Activated T-cell treated with anti-CD3 and anti-CD28 coated beads, Interleukin-2, amount 50 U/mL, for 24 hours (primary cell): Measurements from ENCODE around the gene NLN.
A peak's percentile ranks its signal among the peaks of the same experiment; 100 is the strongest.
"Not testable (repeated sequence)": the region's sequence is repeated elsewhere in the genome, so short reads cannot be mapped to it uniquely, and the experiment has no call there.

Experiments used
- DNase-seq: peaks from one replicate; pipeline ENCODE4 v3.0.0-alpha.2; 2020
- H3K27ac Mint-ChIP-seq: 2 replicates; pipeline ENCODE4 v1.8.0; 2020; ENCODE audit warnings: mild to moderate bottlenecking, mixed read lengths
- H3K27me3 Mint-ChIP-seq: 2 replicates; pipeline ENCODE4 v1.8.0; 2020; ENCODE audit warnings: mixed read lengths
- H3K36me3 Mint-ChIP-seq: 2 replicates; pipeline ENCODE4 v1.8.0; 2020; ENCODE audit warnings: low read depth, mixed read lengths
- H3K4me1 Mint-ChIP-seq: 2 replicates; pipeline ENCODE4 v1.8.0; 2020; ENCODE audit warnings: low read depth, mixed read lengths
- H3K4me3 Mint-ChIP-seq: 2 replicates; pipeline ENCODE4 v1.8.0; 2020; ENCODE audit warnings: mild to moderate bottlenecking, moderate library complexity, mixed read lengths
- H3K9me3 Mint-ChIP-seq: 2 replicates; pipeline ENCODE4 v1.8.0; 2020; ENCODE audit warnings: mixed read lengths

Gene NLN

DNA sequence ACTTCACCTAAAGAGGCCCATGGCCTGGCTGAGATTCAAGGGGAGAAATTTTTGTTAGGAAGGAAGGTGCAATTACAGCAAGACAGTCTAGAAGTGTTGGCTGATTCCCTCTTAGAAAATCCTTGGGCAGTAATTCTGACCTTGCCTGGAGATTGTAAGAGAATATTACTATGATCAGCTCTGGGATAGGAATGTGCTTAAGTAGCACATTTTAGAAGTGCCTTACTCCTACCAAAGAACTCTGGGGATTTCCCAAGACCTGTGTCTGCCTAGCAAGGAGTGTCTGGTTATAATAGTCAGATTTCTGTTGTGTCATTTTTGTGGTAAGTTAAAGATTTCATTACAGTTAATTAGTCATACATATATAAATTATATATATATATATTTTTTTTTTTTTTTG is 52.3 kb downstream of the NLN start:
- no peak for DNase-seq

DNA sequence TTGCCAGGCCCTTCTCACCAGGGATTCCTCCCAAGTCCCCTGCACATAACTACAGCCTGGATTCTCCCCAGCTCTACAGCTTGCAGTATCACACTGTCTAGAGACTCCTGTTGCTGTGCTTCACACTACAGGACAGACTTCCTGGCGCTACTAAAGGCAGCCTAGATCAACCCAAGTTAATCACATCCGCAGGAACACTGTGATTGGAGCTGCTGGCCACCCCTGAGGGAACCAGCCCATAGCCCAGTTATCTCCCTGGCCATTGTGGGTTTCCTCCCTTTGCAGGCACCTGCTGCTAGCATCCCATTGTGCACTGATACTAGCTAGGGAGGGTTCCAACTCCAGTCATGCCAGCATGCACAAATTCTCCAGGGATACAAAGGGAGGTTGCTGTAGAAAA is 53.5 kb downstream of the NLN start:
- H3K4me1 Mint-ChIP-seq: peaks cover 34% of the 10 kb centered on the region

More for the DNA sequence above, 52.3 kb downstream of the NLN start:
- no peak overlapping the region for H3K4me3 Mint-ChIP-seq
- H3K9me3 Mint-ChIP-seq: no peaks in the 10 kb centered on the region
- peaks cover 19% of the 10 kb centered on the region for H3K36me3 Mint-ChIP-seq
- peaks cover 31% of the 10 kb centered on the region for H3K4me1 Mint-ChIP-seq
- H3K27ac Mint-ChIP-seq: peak overlapping the region; percentile 45
- no peaks in the 10 kb centered on the region for H3K27me3 Mint-ChIP-seq

DNA sequence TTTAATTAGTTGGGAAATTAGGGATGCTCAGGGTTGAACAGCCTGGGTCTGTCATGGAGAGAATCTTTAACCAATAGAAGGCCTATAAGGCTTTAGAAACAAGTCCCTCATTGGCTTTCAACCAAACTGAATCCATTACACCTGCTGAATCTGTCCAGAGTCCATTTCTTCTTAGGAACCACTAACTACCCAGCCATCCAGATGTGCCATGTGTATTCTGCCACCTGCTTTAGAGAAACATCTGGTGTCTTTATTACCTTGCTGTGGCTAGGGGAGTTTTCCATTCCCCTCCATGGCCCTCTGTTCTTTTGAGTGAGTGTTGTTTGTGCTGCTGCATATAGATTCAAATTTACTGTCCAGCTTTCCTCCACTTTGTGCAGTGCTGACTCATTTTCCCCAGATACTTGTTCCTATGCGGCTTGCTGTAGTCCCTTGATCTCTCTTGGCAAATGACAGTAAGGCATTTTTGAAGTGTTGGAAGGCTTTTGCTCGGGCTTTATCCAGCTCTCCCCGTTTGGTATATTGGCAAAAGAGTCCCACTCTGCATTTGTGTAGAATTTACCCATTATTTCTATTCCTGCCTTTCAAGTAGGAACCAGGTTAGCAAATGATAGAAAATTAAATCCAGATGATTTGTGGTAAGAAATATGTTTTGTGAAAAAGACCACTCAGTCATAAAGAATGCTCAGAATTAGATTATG is 54.6 kb downstream of the NLN start:
- no peak for DNase-seq

More for the DNA sequence above, 53.5 kb downstream of the NLN start:
- Mint-ChIP-seq H3K27me3 (no peaks in the 10 kb centered on the region), H3K9me3 (no peaks in the 10 kb centered on the region), H3K4me3 (no peak overlapping the region), H3K27ac (no peak overlapping the region), H3K36me3 (peaks cover 30% of the 10 kb centered on the region)
- DNase-seq: no peak

DNA sequence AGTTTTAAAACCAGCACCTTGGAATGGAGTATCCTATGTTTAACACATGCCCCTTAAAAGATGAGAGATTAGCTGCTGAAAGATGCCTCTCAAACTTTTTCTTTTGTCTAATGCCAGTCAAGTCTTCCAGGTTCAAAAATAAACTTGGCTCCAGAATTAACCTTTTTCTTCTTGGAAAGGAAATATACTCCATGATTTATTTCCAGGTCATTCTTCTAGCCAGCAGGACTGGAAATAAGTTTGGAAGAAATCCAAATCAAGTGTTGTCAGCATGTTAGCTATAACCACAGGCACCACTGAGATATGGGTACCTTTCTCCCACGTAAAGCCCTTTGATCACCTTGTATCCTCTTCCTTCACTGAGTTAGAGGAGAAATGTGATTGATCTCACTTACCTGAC is 56.1 kb downstream of the NLN start:
- DNase-seq: no peak
- no peaks in the 10 kb centered on the region for H3K27me3 Mint-ChIP-seq
- no peaks in the 10 kb centered on the region for H3K9me3 Mint-ChIP-seq
- peaks cover 35% of the 10 kb centered on the region for H3K4me1 Mint-ChIP-seq
- H3K4me3 Mint-ChIP-seq: no peak overlapping the region
- peaks cover 56% of the 10 kb centered on the region for H3K36me3 Mint-ChIP-seq
- H3K27ac Mint-ChIP-seq: no peak overlapping the region

More for the DNA sequence above, 54.6 kb downstream of the NLN start:
- H3K27ac Mint-ChIP-seq: no peak overlapping the region
- no peaks in the 10 kb centered on the region for H3K27me3 Mint-ChIP-seq
- peaks cover 41% of the 10 kb centered on the region for H3K36me3 Mint-ChIP-seq
- no peak overlapping the region for H3K4me3 Mint-ChIP-seq
- no peaks in the 10 kb centered on the region for H3K9me3 Mint-ChIP-seq
- H3K4me1 Mint-ChIP-seq: peaks cover 35% of the 10 kb centered on the region

DNA sequence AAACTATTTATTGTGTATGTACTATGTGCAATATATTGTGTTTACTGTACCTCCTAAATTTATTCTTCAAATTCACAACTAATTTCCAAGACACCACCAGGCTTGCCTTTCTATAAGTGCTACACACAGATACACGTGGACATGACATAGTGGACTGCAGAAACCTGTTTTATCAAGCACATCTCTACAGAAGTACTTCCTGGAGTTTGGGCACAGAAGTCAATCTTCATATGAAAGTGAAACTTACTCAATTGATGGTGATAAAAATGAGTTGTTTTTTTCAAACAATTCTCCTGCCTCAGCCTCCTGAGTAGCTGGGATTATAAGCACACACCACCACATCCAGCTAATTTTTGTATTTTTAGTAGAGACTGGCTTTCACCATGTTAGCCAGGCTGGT is 57.6 kb downstream of the NLN start:
- DNase-seq: no peak
- peaks cover 28% of the 10 kb centered on the region for H3K4me1 Mint-ChIP-seq
- H3K36me3 Mint-ChIP-seq: peaks cover 62% of the 10 kb centered on the region
- H3K27me3 Mint-ChIP-seq: no peaks in the 10 kb centered on the region
- H3K27ac Mint-ChIP-seq: no peak overlapping the region
- H3K4me3 Mint-ChIP-seq: no peak overlapping the region
- H3K9me3 Mint-ChIP-seq: no peaks in the 10 kb centered on the region

DNA sequence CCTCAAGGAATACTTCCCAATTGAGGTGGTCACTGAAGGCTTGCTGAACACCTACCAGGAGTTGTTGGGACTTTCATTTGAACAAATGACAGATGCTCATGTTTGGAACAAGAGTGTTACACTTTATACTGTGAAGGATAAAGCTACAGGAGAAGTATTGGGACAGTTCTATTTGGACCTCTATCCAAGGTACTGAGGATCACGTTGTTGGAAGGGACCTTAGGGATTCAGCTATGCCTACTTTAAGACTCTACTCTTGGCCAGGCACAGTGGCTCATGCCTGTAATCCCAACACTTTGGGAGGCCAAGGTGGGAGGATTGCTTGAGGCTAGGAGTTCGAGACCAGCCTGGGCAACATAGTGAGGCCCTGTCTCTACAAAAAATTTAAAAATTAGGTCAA is 66.3 kb downstream of the NLN start:
- not testable (repeated sequence) for H3K9me3 Mint-ChIP-seq, DNase-seq, H3K27ac Mint-ChIP-seq, H3K4me3 Mint-ChIP-seq, H3K27me3 Mint-ChIP-seq
- Mint-ChIP-seq H3K4me1 (peaks cover 11% of the 10 kb centered on the region), H3K36me3 (peaks cover 65% of the 10 kb centered on the region)

DNA sequence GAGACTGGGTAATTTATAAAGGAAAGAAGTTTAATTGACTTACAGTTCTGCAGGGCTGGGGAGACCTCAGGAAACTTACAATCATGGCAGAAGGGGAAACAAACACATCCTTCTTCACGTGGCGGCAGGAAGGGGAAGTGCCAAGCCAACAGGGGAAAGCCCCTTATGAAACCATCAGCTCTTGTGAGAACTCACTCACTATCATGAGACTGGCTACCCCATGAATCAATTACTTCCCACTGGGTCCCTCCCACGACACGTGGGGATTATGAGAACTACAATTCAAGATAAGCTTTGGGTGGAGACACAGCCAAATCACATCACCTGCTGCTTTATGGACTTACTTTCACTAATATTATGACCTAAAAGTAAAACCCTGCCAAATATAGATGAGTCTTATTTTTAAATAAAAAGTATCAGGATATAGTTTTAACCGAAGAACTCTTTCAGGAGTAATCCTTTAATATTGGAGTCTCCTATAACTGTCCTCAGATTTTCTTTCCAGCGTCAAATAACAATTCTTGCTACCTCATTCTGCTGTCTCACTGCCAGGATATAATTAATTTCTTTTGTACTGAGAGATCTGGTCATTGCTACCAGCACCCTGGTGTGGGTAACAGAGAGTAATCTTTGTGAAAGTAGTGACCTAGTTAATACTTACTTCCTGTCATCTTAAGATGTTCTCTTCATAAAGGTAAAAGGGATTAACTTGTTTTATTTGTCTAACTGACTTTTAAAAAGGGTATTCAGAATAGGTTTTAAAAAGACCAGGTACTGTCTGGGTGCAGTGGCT is 68.6 kb downstream of the NLN start:
- Mint-ChIP-seq H3K36me3 (peaks cover 78% of the 10 kb centered on the region), H3K9me3 (peaks cover 7% of the 10 kb centered on the region), H3K4me3 (no peak overlapping the region), H3K4me1 (peaks cover 11% of the 10 kb centered on the region), H3K27ac (peak overlapping the region; percentile 1), H3K27me3 (no peaks in the 10 kb centered on the region)
- peak; percentile 34 for DNase-seq

DNA sequence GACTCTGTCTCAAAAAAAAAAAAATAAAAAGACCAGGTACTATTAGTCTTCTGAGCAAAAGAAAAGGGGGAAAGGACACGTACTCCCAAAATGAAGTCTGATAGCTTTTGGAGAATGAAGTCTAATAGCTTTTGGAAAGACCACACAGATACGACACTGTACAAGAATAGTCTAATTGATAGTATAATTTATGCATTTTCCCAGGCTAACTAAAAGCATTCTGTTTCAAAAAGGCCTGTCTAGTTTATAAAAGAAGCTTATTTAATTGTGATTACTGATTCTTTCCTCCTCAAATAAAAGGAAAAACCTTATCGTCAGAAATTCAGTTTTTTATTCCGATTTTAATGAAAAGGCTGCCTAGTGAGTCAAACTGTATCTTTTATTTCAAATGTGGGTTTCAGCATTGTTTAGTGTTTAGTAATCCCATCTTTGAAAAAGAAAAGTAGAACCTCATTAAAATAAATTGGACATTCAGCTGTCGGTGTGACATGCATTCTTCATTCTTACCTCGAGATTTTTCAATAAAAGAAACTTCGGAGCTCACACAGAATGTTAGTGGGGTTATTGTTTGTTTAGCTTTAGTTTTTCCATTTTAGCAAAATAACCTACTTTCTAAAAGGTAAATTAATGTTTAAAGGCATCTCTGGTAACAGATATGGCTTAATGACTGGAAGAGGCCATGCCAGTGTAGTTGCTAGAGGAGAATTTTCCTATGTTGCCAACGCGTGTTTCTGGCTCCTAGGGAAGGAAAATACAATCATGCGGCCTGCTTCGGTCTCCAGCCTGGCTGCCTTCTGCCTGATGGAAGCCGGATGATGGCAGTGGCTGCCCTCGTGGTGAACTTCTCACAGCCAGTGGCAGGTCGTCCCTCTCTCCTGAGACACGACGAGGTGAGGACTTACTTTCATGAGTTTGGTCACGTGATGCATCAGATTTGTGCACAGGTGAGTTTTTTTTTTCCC is 70.0 kb downstream of the NLN start:
- H3K4me1 Mint-ChIP-seq: peaks cover 22% of the 10 kb centered on the region
- H3K27ac Mint-ChIP-seq: no peak overlapping the region
- H3K9me3 Mint-ChIP-seq: peaks cover 7% of the 10 kb centered on the region
- no peak for DNase-seq
- no peak overlapping the region for H3K4me3 Mint-ChIP-seq
- peaks cover 80% of the 10 kb centered on the region for H3K36me3 Mint-ChIP-seq
- H3K27me3 Mint-ChIP-seq: no peaks in the 10 kb centered on the region

DNA sequence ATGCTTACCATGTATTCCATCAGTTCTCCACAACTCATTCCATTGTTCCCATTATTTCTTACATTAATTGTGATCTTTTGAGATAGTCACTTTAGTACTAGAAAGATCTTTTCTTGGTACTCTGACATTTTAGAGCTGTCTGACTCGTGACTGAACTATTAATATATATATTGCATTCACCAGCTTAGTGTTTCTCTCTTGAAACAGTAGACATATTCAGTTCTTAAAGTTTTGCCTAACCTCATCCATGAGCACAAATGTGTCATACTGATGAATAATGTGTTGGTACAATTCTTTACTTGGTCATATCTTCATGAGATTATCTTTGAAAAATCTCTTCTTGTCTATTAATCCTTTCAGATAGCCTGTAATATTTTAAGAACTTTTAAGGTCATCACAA is 74.3 kb downstream of the NLN start:
- no peak overlapping the region for H3K4me3 Mint-ChIP-seq
- no peaks in the 10 kb centered on the region for H3K9me3 Mint-ChIP-seq
- H3K27ac Mint-ChIP-seq: no peak overlapping the region
- H3K4me1 Mint-ChIP-seq: peaks cover 15% of the 10 kb centered on the region
- H3K27me3 Mint-ChIP-seq: no peaks in the 10 kb centered on the region
- no peak for DNase-seq
- H3K36me3 Mint-ChIP-seq: peaks cover 53% of the 10 kb centered on the region

DNA sequence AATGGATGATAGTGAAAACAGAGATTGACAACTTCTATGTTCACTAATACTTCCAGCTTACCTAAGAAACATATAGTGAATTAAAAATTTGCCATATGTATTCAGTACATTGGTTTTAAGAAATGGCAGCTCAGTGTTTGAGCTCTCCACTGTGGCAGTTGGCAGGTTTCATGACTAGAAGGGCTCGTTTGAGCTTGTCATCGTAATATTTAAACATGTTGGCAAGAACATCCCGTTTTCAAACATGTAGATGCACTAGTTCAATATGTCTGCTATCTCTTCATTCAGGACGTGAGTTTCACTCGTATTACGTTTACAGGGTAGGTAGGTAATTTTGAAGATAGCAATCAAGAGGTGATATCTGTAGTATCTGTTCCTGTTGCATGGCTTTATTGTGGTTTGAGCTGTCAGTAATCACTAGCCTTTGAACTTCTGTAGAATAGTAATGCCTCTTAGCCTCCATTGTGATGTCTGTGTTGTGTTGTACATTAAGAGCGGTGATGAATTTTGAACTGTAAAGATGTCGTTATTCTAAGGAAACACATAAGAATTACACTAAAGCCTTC is 74.8 kb downstream of the NLN start:
- H3K4me3 Mint-ChIP-seq: no peak overlapping the region
- no peaks in the 10 kb centered on the region for H3K27me3 Mint-ChIP-seq
- peaks cover 3% of the 10 kb centered on the region for H3K9me3 Mint-ChIP-seq
- no peak for DNase-seq
- H3K27ac Mint-ChIP-seq: no peak overlapping the region
- H3K4me1 Mint-ChIP-seq: peaks cover 20% of the 10 kb centered on the region
- H3K36me3 Mint-ChIP-seq: peaks cover 57% of the 10 kb centered on the region

DNA sequence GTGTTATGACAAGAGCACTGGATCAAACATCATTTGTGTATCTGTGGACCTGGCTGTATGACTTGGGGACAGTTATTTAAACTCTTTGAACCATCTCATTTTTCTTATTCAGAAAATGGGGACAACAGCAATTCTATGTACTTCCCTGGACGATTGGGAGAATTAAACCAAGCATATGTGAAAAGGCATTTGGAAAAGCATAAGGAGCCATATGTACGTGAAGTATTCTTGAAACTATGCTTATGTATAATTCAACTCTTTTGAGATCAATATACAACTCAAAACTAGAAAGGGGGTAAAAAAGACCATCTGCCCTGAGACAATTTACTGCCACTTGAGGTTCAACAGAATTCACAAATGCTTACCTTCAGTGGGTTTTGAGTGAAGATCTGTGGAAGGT is 75.5 kb downstream of the NLN start:
- no peak for DNase-seq
- peaks cover 59% of the 10 kb centered on the region for H3K36me3 Mint-ChIP-seq
- H3K9me3 Mint-ChIP-seq: peaks cover 5% of the 10 kb centered on the region
- H3K27ac Mint-ChIP-seq: no peak overlapping the region
- peaks cover 20% of the 10 kb centered on the region for H3K4me1 Mint-ChIP-seq
- H3K27me3 Mint-ChIP-seq: no peaks in the 10 kb centered on the region
- H3K4me3 Mint-ChIP-seq: no peak overlapping the region

DNA sequence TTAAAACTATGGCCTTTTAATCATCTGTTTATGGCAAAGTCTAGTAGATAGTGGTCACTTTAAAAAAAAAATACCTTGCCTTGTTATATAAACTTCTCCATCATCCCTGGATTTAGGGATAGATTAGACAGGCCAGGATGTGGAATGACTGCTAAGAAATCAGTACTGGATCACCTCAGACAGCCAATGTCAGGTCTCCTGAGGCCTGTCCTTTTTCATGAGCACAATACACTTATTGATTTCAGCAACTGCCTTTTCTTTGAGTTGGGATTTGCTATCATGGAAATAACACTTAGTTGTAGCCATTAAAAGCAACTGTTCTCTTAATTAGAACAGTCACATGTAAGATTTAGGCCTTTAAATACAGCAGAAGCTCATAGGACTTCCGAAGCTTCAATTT is 77.9 kb downstream of the NLN start:
- peaks cover 56% of the 10 kb centered on the region for H3K36me3 Mint-ChIP-seq
- no peak for DNase-seq
- H3K4me3 Mint-ChIP-seq: no peak overlapping the region
- peaks cover 35% of the 10 kb centered on the region for H3K4me1 Mint-ChIP-seq
- no peaks in the 10 kb centered on the region for H3K27me3 Mint-ChIP-seq
- H3K9me3 Mint-ChIP-seq: peaks cover 5% of the 10 kb centered on the region
- H3K27ac Mint-ChIP-seq: no peak overlapping the region

DNA sequence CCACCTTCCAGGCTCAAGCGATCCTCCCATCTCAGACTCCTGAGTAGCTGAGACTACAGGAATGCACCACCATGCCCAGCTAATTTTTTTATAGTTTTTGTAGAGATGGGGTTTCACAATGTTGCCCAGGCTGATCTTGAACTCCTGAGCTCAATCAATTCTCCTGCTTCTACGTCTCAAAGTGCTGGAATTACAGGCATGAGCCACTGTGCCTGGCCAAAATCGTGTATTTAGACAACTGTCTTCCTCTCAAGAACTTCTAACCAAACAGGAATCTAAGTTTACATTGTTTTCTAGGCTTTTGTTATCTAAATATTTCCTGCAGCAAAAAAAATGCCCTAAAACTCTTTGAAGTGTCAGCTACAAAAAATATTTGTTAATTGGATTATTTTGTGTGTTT is 78.8 kb downstream of the NLN start:
- peaks cover 43% of the 10 kb centered on the region for H3K4me1 Mint-ChIP-seq
- no peak overlapping the region for H3K4me3 Mint-ChIP-seq
- peaks cover 5% of the 10 kb centered on the region for H3K9me3 Mint-ChIP-seq
- no peaks in the 10 kb centered on the region for H3K27me3 Mint-ChIP-seq
- peaks cover 62% of the 10 kb centered on the region for H3K36me3 Mint-ChIP-seq
- DNase-seq: no peak
- no peak overlapping the region for H3K27ac Mint-ChIP-seq

DNA sequence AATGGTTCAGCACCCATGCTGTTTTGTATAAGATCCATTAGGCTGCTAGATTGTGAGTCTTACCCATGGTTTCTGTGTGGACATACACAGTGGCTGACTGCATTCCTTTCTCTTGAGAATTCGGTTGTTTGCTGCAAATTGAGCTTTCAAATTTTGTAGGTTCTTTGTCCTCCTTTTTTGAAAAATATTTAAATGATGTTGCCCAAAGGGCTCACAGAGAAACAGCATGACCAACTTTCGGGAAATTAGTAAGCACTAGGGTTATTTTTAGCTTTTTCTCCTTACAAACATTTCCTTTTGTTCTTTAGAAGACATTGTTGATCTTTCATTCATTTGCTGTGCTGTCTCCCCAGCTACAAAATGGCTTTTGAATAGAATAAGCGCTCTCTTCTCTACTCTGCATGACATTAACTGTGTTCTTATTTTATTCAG is 79.4 kb downstream of the NLN start:
- DNase-seq: no peak
- Mint-ChIP-seq H3K9me3 (peaks cover 5% of the 10 kb centered on the region), H3K4me3 (no peak overlapping the region), H3K4me1 (peaks cover 38% of the 10 kb centered on the region), H3K27me3 (no peaks in the 10 kb centered on the region), H3K36me3 (peaks cover 62% of the 10 kb centered on the region), H3K27ac (no peak overlapping the region)
